Liver (tissue), 9 donors: ENCODE measurements around the gene C2orf74. TPM values are rescaled to one million over a fixed set of nuclear protein-coding genes. Genes with fewer than 3 reads are reported as not detected.
"Not testable (repeated sequence)": the region's sequence is repeated elsewhere in the genome, so short reads cannot be mapped to it uniquely, and the experiment has no call there.

ENCODE experiments used
- DNase-seq: peaks from one replicate; pipeline ENCODE4 v3.0.0-alpha.2; 2017; ENCODE audit warnings: low spot score
- H3K27ac ChIP-seq, 2 donors: one replicate each; pipeline ENCODE4 v1.7.0; 2013; ENCODE audit warnings: inconsistent platforms in 2 of 2, low read length in 2 of 2, control low read depth in 1 of 2, low read depth in 1 of 2, mild to moderate bottlenecking in 1 of 2
- H3K27me3 ChIP-seq, 4 donors: one replicate each; pipeline versions ENCODE4 v1.6.1 to v1.7.0; 2013; ENCODE audit warnings: low read length in 3 of 4, inconsistent platforms in 1 of 4, mild to moderate bottlenecking in 1 of 4, moderate library complexity in 1 of 4; ENCODE audit not compliant: control insufficient read depth in 4 of 4, insufficient read depth in 4 of 4
- H3K36me3 ChIP-seq, 4 donors: one replicate each; pipeline versions ENCODE4 v1.6.1 to v1.7.0; 2013; ENCODE audit warnings: low read length in 3 of 4, mild to moderate bottlenecking in 3 of 4, low read depth in 1 of 4, moderate library complexity in 1 of 4; ENCODE audit not compliant: control insufficient read depth in 4 of 4, insufficient read depth in 3 of 4
- H3K4me1 ChIP-seq, 4 donors: one replicate each; pipeline versions ENCODE4 v1.6.1 to v1.7.0; 2013; ENCODE audit warnings: low read length in 3 of 4, mild to moderate bottlenecking in 3 of 4, moderate library complexity in 1 of 4; ENCODE audit not compliant: control insufficient read depth in 4 of 4, insufficient read depth in 4 of 4
- H3K4me3 ChIP-seq, 3 donors: one replicate each; pipeline versions ENCODE4 v1.6.1 to v1.7.0; 2013; ENCODE audit warnings: low read length in 3 of 3, control low read depth in 1 of 3, low read depth in 1 of 3, mild to moderate bottlenecking in 1 of 3
- H3K9ac ChIP-seq, 2 donors: one replicate each; pipeline ENCODE4 v1.7.0; 2013; ENCODE audit warnings: low read length in 2 of 2, mild to moderate bottlenecking in 2 of 2, moderate library complexity in 2 of 2, control low read depth in 1 of 2, low read depth in 1 of 2
- H3K9me3 ChIP-seq, 4 donors: one replicate each; pipeline versions ENCODE4 v1.6.1 to v1.7.0; 2013; ENCODE audit warnings: low read length in 3 of 4; ENCODE audit not compliant: control insufficient read depth in 4 of 4
- ATF3 ChIP-seq: IDR thresholded peaks from 2 replicates; pipeline ENCODE4 v1.6.1; 2016; ENCODE audit warnings: antibody characterized with exemption
- CTCF ChIP-seq: fragments of 150-350 bp; IDR thresholded peaks from 2 replicates; pipeline ENCODE4 v1.5.1; 2017; ENCODE audit warnings: improper control_type of control experiment, low read depth, low read length; ENCODE audit not compliant: missing input control
- FOXA1 ChIP-seq: IDR thresholded peaks from 2 replicates; pipeline ENCODE4 v1.6.1; 2016; ENCODE audit warnings: antibody characterized with exemption
- GABPA ChIP-seq, 2 donors: IDR thresholded peaks in 1 of 2; conservative IDR thresholded peaks in 1 of 2; 2 replicates each; pipeline ENCODE4 v1.6.1; 2016; ENCODE audit warnings: antibody characterized with exemption in 2 of 2, mild to moderate bottlenecking in 1 of 2, moderate library complexity in 1 of 2
- HNF4A ChIP-seq, 2 donors: conservative IDR thresholded peaks; 2 replicates each; pipeline ENCODE4 v1.6.1; 2016; ENCODE audit warnings: antibody characterized with exemption in 2 of 2, mild to moderate bottlenecking in 2 of 2
- HNF4G ChIP-seq: IDR thresholded peaks from 2 replicates; pipeline ENCODE4 v1.6.1; 2016; ENCODE audit warnings: antibody characterized with exemption
- JUND ChIP-seq, 2 donors: IDR thresholded peaks; 2 replicates each; pipeline ENCODE4 v1.6.1; 2016; ENCODE audit warnings: antibody characterized with exemption in 2 of 2
- MAX ChIP-seq: IDR thresholded peaks from 2 replicates; pipeline ENCODE4 v1.6.1; 2016; ENCODE audit warnings: antibody characterized with exemption
- RAD21 ChIP-seq, 2 donors: IDR thresholded peaks; 2 replicates each; pipeline ENCODE4 v1.6.1; 2016; ENCODE audit warnings: antibody characterized with exemption in 2 of 2, mild to moderate bottlenecking in 2 of 2
- RXRA ChIP-seq, 2 donors: IDR thresholded peaks; 2 replicates each; pipeline ENCODE4 v1.6.1; 2017 to 2018; ENCODE audit warnings: antibody characterized with exemption in 2 of 2, mild to moderate bottlenecking in 1 of 2
- SP1 ChIP-seq: IDR thresholded peaks from 2 replicates; pipeline ENCODE4 v1.6.1; 2018; ENCODE audit warnings: antibody characterized with exemption, mild to moderate bottlenecking
- TAF1 ChIP-seq: conservative IDR thresholded peaks from 2 replicates; pipeline ENCODE4 v1.6.1; 2016; ENCODE audit warnings: antibody characterized with exemption, mild to moderate bottlenecking
- ZBTB33 ChIP-seq: IDR thresholded peaks from 2 replicates; pipeline ENCODE4 v1.6.1; 2016; ENCODE audit warnings: antibody characterized with exemption
- WGBS: extraction: QIAGEN DNeasy Blood & Tissue Kit; methylation state at CpG from one replicate; pipeline ENCODE4 v1.1.7; 2013; 5-methylcytosine and 5-hydroxymethylcytosine counted together
- polyA plus RNA-seq, 2 donors: library from polyadenylated mRNA; stranded (reverse) in 1 of 2; unstranded in 1 of 2; fragments of 200-250 nt in 1 of 2; fragments of >200 nt in 1 of 2; fragmentation: Nextera tagmentation in 1 of 2; extraction: Ambion mirVana in 1 of 2; gene quantifications; one replicate each; pipeline versions ENCODE4 v1.2.1 to v1.2.3, GENCODE V29; 2013 to 2015
- total RNA-seq, 2 donors: library from RNA; depleted of rRNA; stranded (reverse); fragments of >200 nt; gene quantifications; one replicate each; pipeline ENCODE4 v1.2.3, GENCODE V29; 2014
- donor health status: healthy.
- donor health status: healthy.
- donor health status: healthy.
- donor health status: healthy.
- donor health status: healthy.

C2orf74 gene
- total and polyA plus RNA-seq, 4 donors: 3.5 to 23.3 (median 5.6) TPM

- H3K9ac ChIP-seq: no peak overlapping the region
- H3K36me3 ChIP-seq: peaks cover 0 to 2% (median 0%) of the 10 kb centered on the region in 4 donors
- DNase-seq: no peak
- H3K4me1 ChIP-seq: no peaks in the 10 kb centered on the region
- TF ChIP-seq TAF1 (no peak), ZBTB33 (no peak), HNF4A (conservative IDR thresholded peaks at IDR 0.05) (no peak), GABPA (IDR thresholded peaks at IDR 0.05 in 1 of 2, conservative IDR thresholded peaks at IDR 0.05 in 1 of 2) (no peak), FOXA1 (no peak), HNF4G (no peak), SP1 (no peak), RXRA (IDR thresholded peaks at IDR 0.05) (no peak), ATF3 (no peak), RAD21 (IDR thresholded peaks at IDR 0.05) (no peak), JUND (IDR thresholded peaks at IDR 0.05) (no peak), CTCF (no peak)
- WGBS: 92% methylated on average over 3 of the region's 3 CpGs
- no peak overlapping the region for H3K4me3 ChIP-seq
- peaks cover 0 to 3% (median under 1%) of the 10 kb centered on the region in 4 donors for H3K9me3 ChIP-seq
- no peak overlapping the region for H3K27ac ChIP-seq
- no peaks in the 10 kb centered on the region for H3K27me3 ChIP-seq
Measured at GRCh38 chr2:61125123-61125710, 36.8 kb upstream of the C2orf74 start.

GRCh38 chr2:61125798-61126197 lies 36.2 kb upstream of the C2orf74 start:
- DNase-seq: no peak
- H3K9me3 ChIP-seq: peaks cover 0 to 3% (median under 1%) of the 10 kb centered on the region in 4 donors
- H3K9ac ChIP-seq: no peak overlapping the region
- no peak for TF ChIP-seq GABPA (IDR thresholded peaks at IDR 0.05 in 1 of 2, conservative IDR thresholded peaks at IDR 0.05 in 1 of 2)
- TF ChIP-seq MAX: no peak
- TF ChIP-seq HNF4A (conservative IDR thresholded peaks at IDR 0.05): no peak
- no peak for TF ChIP-seq ZBTB33
- no peak for TF ChIP-seq HNF4G
- no peaks in the 10 kb centered on the region for H3K4me1 ChIP-seq
- H3K27ac ChIP-seq: no peak overlapping the region
- no peak overlapping the region for H3K4me3 ChIP-seq
- H3K36me3 ChIP-seq: peaks cover 0 to 2% (median 0%) of the 10 kb centered on the region in 4 donors
- H3K27me3 ChIP-seq: no peaks in the 10 kb centered on the region
- 89% methylated on average over 3 of the region's 3 CpGs for WGBS

- H3K36me3 ChIP-seq, H3K27ac ChIP-seq, H3K9me3 ChIP-seq, DNase-seq, H3K27me3 ChIP-seq, H3K4me1 ChIP-seq, H3K9ac ChIP-seq, H3K4me3 ChIP-seq: not testable (repeated sequence)
- WGBS: 97% methylated on average over 6 of the region's 6 CpGs
Measured at GRCh38 chr2:61128122-61128521, 33.9 kb upstream of the C2orf74 start.
